Heart left ventricle (tissue), 16 donors: ENCODE measurements around the gene UCKL1. TPM values are rescaled to one million over a fixed set of nuclear protein-coding genes. Genes with fewer than 3 reads are reported as not detected.

ENCODE experiments used
- ATAC-seq, 4 donors: fragments of 200-7000 bp; cut with Tn5 transposase; one replicate each; pipeline ENCODE4 v1.9.1; 2020 to 2022; ENCODE audit warnings: moderate library complexity in 4 of 4, mild to moderate bottlenecking in 3 of 4, moderate number of reproducible peaks in 1 of 4
- DNase-seq, 5 donors: peaks; one replicate each; pipeline ENCODE4 v3.0.0-alpha.2; 2020
- H3K27ac ChIP-seq, 12 donors: fragments of 200-600 bp; sonication (generic) in 4 of 12; one replicate each; pipeline versions ENCODE4 v1.5.0 to v1.8.0; 2016 to 2022; ENCODE audit warnings: mild to moderate bottlenecking in 2 of 12
- H3K27me3 ChIP-seq, 9 donors: fragments of 200-600 bp; sonication (generic) in 2 of 9; one replicate each; pipeline versions ENCODE4 v1.5.1 to v1.8.0; 2016 to 2022; ENCODE audit warnings: mild to moderate bottlenecking in 3 of 9
- H3K36me3 ChIP-seq, 9 donors: fragments of 200-600 bp; sonication (generic) in 2 of 9; one replicate each; pipeline versions ENCODE4 v1.5.0 to v1.8.0; 2018 to 2022; ENCODE audit warnings: mild to moderate bottlenecking in 2 of 9
- H3K4me1 ChIP-seq, 12 donors: fragments of 200-600 bp; sonication (generic) in 4 of 12; one replicate each; pipeline versions ENCODE4 v1.5.0 to v1.8.0; 2016 to 2022; ENCODE audit warnings: mild to moderate bottlenecking in 3 of 12
- H3K4me3 ChIP-seq, 12 donors: fragments of 200-600 bp; sonication (generic) in 4 of 12; one replicate each; pipeline versions ENCODE4 v1.5.0 to v1.8.0; 2017 to 2022; ENCODE audit warnings: mild to moderate bottlenecking in 9 of 12, moderate library complexity in 4 of 12
- H3K9me3 ChIP-seq, 12 donors: fragments of 200-600 bp; sonication (generic) in 4 of 12; one replicate each; pipeline versions ENCODE4 v1.5.0 to v1.8.0; 2016 to 2022; ENCODE audit warnings: mild to moderate bottlenecking in 1 of 12
- CTCF ChIP-seq, 12 donors: fragments of 200-600 bp; sonication (generic) in 4 of 12; IDR thresholded peaks; one replicate each; pipeline versions ENCODE4 v1.5.0 to v1.8.0; 2018 to 2022; ENCODE audit warnings: antibody characterized with exemption in 12 of 12, mild to moderate bottlenecking in 5 of 12
- POLR2A ChIP-seq, 2 donors: fragments of 450-650 bp; IDR thresholded peaks; one replicate each; pipeline ENCODE4 v1.6.1; 2017; ENCODE audit warnings: antibody characterized with exemption in 2 of 2, mild to moderate bottlenecking in 2 of 2, moderate library complexity in 2 of 2
- WGBS, 4 donors: extraction: QIAGEN DNeasy Blood & Tissue Kit in 2 of 4; methylation state at CpG; one replicate each; pipeline versions ENCODE4 v1.1.5 to v1.1.7; 2013 to 2018; 5-methylcytosine and 5-hydroxymethylcytosine counted together
- intact Hi-C, 10 donors: fragments of 100-400 bp; cut with DNase I; formaldehyde crosslinking; loops; one replicate each; pipeline versions ENCODE4 v1.11.1 to v1.14.2; 2022
- polyA plus RNA-seq, 2 donors: library from polyadenylated mRNA; stranded (reverse); fragments of 200-250 nt; gene quantifications; one replicate each; pipeline ENCODE4 v1.2.3, GENCODE V29; 2013
- total RNA-seq, 9 donors: library from RNA; depleted of rRNA in 2 of 9; stranded (reverse); fragments of >200 nt in 2 of 9; fragmentation: NEBNext Ultra II Directional in 3 of 9; extraction: Animal tissue kit (Norgen Biotek cat#: 25700) in 3 of 9; gene quantifications; one replicate each; pipeline versions ENCODE4 v1.1.0 to v1.2.4, GENCODE V29; 2016 to 2023
- donor health status: ischemic (EF 13 %, LVEDD 7.1; RV severe dilation, severe dysfunction).
- donor health status: healthy with polysubstance abuse.
- donor health status: DM: no; HTN: yes; CAD: no.
- donor health status: DM: no; HTN: no; CAD: no.
- donor health status: ischemic (EF 25% LVEDD 6.9; RV normal size, moderate dysfunction).
- donor health status: ischemic (EF 25% LVEDD 5.7; RV mildly dilated, moderate dysfunction).
- donor health status: healthy.
- donor health status: DM: yes; HTN: yes; CAD: no.
- donor health status: ischemic (EF 35%, LVEDD 5.7; RV mildly dilated, moderate dysfunction).
- donor health status: nonischemic (EF 11% LVEDD 7.7; RV severe dilation, severe dysfunction).
- donor health status: DM: yes; HTN: yes; CAD: no.
- donor health status: PGD.
- donor health status: ischemic (EF 29% LVEDD 5.4; RV normal size, mild dysfunction).
- donor health status: nonischemic (EF 23%, LVEDD 6.1; RV moderate dilation, normal function).

UCKL1 gene
- total and polyA plus RNA-seq, 11 donors, result 27.7 to 49.7 (median 37.5) TPM

DNA sequence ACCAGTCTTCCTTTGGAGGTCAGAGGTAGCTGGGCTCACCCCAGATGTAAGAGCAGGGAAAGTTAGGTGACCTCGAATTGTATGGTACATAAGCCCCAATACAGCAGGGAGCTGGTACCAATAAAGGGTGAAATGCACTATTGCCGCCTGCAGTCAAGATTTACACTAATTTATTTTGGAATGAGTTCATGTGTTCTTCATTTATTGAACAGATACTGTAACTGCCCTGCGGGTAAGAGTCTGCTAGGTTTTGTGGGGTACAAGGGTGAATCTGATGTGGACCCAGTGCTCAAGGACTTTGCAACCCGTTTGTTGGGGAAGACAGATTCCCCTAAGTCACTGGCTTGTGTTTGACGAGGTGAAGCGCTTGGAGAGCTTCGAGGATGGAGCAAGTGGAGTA lies 63.8 kb downstream of the UCKL1 start:
- no peak for TF ChIP-seq POLR2A (IDR thresholded peaks at IDR 0.05)
- TF ChIP-seq CTCF (IDR thresholded peaks at IDR 0.05), result no peak
- H3K27me3 ChIP-seq, result no peaks in the 10 kb centered on the region
- intact Hi-C loops, result loop anchor here in 1 of 10 donors (10.0 kb wide), 1 partner anchor 172 kb away; the partner anchor contains the start of gene TCEA2
- H3K9me3 ChIP-seq, result no peaks in the 10 kb centered on the region
- ATAC-seq, result no peak
- no peak for DNase-seq
- H3K4me1 ChIP-seq, result peaks cover 5 to 36% (median 22%) of the 10 kb centered on the region in 12 donors
- H3K36me3 ChIP-seq, result peaks cover 0 to 46% (median 32%) of the 10 kb centered on the region in 9 donors
- no peak overlapping the region for H3K27ac ChIP-seq
- 86 to 93% (median 89%) methylated on average over 7 of the region's 7 CpGs for WGBS, 4 donors
- H3K4me3 ChIP-seq, result no peak overlapping the region

GRCh38 chr20:63891061-63892002 lies 64.9 kb downstream of the UCKL1 start:
- intact Hi-C loops, result loop anchor here in 1 of 10 donors (10.0 kb wide), 1 partner anchor 173 kb away; the partner anchor contains the start of gene TCEA2
- WGBS, 4 donors, result 83 to 87% (median 86%) methylated on average over 28 to 29 of the region's 29 CpGs
- Histone ChIP-seq H3K4me3 (no peak overlapping the region), H3K4me1 (peaks cover 2 to 25% (median 12%) of the 10 kb centered on the region in 12 donors), H3K36me3 (peaks cover 0 to 55% (median 40%) of the 10 kb centered on the region in 9 donors), H3K27me3 (no peaks in the 10 kb centered on the region), H3K27ac (no peak overlapping the region), H3K9me3 (no peaks in the 10 kb centered on the region)
- DNase-seq, result no peak
- no peak for ATAC-seq
- TF ChIP-seq POLR2A (IDR thresholded peaks at IDR 0.05), result no peak
- TF ChIP-seq CTCF (IDR thresholded peaks at IDR 0.05), result no peak

DNA sequence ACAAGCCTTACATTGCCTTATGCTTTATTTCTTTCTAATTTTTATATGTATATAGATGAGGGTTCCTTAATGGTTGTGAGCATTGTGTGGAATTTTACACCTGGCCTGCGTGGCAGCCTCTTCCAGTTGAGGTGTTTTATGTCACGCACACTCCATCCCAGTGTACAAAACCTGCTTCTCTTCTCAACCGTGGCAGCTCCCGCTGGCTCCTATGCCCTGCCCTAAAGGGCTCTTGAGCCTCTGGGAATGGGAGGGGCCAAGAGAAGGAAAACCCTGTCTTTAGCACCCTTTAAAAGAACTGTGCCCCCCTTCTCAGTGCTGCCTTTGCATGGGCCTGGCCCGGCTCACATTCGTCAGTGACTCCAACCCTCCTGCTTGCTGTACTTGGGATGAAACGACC lies 65.6 kb downstream of the UCKL1 start:
- 83 to 85% (median 85%) methylated on average over 7 of the region's 7 CpGs for WGBS, 4 donors
- peaks cover 0 to 20% (median 7%) of the 10 kb centered on the region in 12 donors for H3K4me1 ChIP-seq
- peaks cover 0 to 62% (median 43%) of the 10 kb centered on the region in 9 donors for H3K36me3 ChIP-seq
- no peak overlapping the region for H3K4me3 ChIP-seq
- intact Hi-C loops, result loop anchor here in 1 of 10 donors (10.0 kb wide), 1 partner anchor 174 kb away; the partner anchor contains the start of gene TCEA2
- H3K27me3 ChIP-seq, result no peaks in the 10 kb centered on the region
- no peaks in the 10 kb centered on the region for H3K9me3 ChIP-seq
- ATAC-seq, result no peak
- H3K27ac ChIP-seq, result no peak overlapping the region
- no peak for DNase-seq
- no peak for TF ChIP-seq CTCF (IDR thresholded peaks at IDR 0.05)
- no peak for TF ChIP-seq POLR2A (IDR thresholded peaks at IDR 0.05)

- TF ChIP-seq CTCF (IDR thresholded peaks at IDR 0.05), result no peak
- TF ChIP-seq POLR2A (IDR thresholded peaks at IDR 0.05), result no peak
- ATAC-seq (no peak), DNase-seq (no peak)
- intact Hi-C loops, result loop anchor here in 1 of 10 donors (10.0 kb wide), 1 partner anchor 175 kb away; the partner anchor contains the start of gene TCEA2
- Histone ChIP-seq H3K27ac (no peak overlapping the region), H3K4me3 (no peak overlapping the region), H3K36me3 (peaks cover 0 to 66% (median 45%) of the 10 kb centered on the region in 9 donors), H3K4me1 (peaks cover 0 to 20% (median 7%) of the 10 kb centered on the region in 12 donors), H3K27me3 (no peaks in the 10 kb centered on the region), H3K9me3 (no peaks in the 10 kb centered on the region)
- 88 to 94% (median 90%) methylated on average over 7 of the region's 7 CpGs for WGBS, 4 donors
Measured at GRCh38 chr20:63890201-63890576, 66.0 kb downstream of the UCKL1 start.
